Left ventricle myocardium inferior (tissue), 1 donor: ENCODE data around the gene BNC2. TPM values are rescaled to one million over a fixed set of nuclear protein-coding genes. Genes with fewer than 3 reads are reported as not detected.

Source experiments
- DNase-seq: peaks from one replicate; pipeline ENCODE4 v3.0.0-alpha.2; 2020
- H3K27ac ChIP-seq: fragments of 200-600 bp; replicated peaks from 2 replicates; pipeline ENCODE4 v1.8.0; 2021
- H3K27me3 ChIP-seq: fragments of 200-600 bp; 2 replicates; pipeline ENCODE4 v1.8.0; 2021; ENCODE audit warnings: low read depth
- H3K36me3 ChIP-seq: fragments of 200-600 bp; 2 replicates; pipeline ENCODE4 v1.8.0; 2021
- H3K4me1 ChIP-seq: fragments of 200-600 bp; 2 replicates; pipeline ENCODE4 v1.8.0; 2021
- H3K4me3 ChIP-seq: fragments of 200-600 bp; 2 replicates; pipeline ENCODE4 v1.8.0; 2021; ENCODE audit warnings: mild to moderate bottlenecking, moderate library complexity
- H3K9me3 ChIP-seq: fragments of 200-600 bp; replicated peaks from 2 replicates; pipeline ENCODE4 v1.8.0; 2021
- intact Hi-C: fragments of 100-400 bp; cut with micrococcal nuclease; formaldehyde crosslinking; loops from one replicate; pipeline ENCODE4 v1.11.0; 2022
- total RNA-seq: library from RNA; stranded (reverse); fragmentation: NEBNext Ultra II Directional; extraction: Animal tissue kit (Norgen Biotek cat#: 25700); gene quantifications from one replicate; pipeline ENCODE4 v1.2.1, GENCODE V29; 2021
- TF ChIP-seq, protein P1 (sequence below): fragments of 200-600 bp; IDR thresholded peaks from 2 replicates; pipeline ENCODE4 v1.8.0; 2021; ENCODE audit warnings: antibody characterized with exemption, mild to moderate bottlenecking, borderline replicate concordance
- donor health status: DM: no; HTN: yes; CAD: no; lungs with severe emphysema.

Gene BNC2
- total RNA-seq, 1 donor from 2014 or later: 3.5 TPM

DNA sequence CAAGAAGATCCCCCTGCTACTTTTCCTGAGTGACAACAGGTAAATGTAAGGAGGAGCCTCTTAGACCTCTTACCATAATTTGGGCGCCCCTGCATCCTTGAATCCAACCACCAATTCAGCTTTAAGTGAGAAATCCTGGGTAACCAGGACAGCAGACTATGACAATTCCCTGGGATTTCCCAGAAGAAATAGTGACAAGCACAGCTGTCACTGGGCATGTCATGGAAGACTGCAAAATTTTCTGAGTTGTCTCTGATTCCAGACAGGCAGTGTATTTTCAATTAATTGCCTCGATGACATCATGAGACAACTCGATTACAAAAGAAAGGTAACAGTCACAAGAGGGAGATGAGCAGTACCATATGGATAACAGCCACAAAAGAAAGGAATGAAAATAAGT, 256.9 kb downstream of the BNC2 start:
- Histone ChIP-seq H3K27me3 (peaks cover 10% of the 10 kb centered on the region), H3K36me3 (no peaks in the 10 kb centered on the region), H3K4me3 (no peak overlapping the region), H3K9me3 (no peaks in the 10 kb centered on the region), H3K27ac (no peak overlapping the region), H3K4me1 (no peaks in the 10 kb centered on the region)
- TF ChIP-seq, protein P1, sequence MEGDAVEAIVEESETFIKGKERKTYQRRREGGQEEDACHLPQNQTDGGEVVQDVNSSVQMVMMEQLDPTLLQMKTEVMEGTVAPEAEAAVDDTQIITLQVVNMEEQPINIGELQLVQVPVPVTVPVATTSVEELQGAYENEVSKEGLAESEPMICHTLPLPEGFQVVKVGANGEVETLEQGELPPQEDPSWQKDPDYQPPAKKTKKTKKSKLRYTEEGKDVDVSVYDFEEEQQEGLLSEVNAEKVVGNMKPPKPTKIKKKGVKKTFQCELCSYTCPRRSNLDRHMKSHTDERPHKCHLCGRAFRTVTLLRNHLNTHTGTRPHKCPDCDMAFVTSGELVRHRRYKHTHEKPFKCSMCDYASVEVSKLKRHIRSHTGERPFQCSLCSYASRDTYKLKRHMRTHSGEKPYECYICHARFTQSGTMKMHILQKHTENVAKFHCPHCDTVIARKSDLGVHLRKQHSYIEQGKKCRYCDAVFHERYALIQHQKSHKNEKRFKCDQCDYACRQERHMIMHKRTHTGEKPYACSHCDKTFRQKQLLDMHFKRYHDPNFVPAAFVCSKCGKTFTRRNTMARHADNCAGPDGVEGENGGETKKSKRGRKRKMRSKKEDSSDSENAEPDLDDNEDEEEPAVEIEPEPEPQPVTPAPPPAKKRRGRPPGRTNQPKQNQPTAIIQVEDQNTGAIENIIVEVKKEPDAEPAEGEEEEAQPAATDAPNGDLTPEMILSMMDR: no peak
- no peak for DNase-seq
- intact Hi-C loops: no loop called here

DNA sequence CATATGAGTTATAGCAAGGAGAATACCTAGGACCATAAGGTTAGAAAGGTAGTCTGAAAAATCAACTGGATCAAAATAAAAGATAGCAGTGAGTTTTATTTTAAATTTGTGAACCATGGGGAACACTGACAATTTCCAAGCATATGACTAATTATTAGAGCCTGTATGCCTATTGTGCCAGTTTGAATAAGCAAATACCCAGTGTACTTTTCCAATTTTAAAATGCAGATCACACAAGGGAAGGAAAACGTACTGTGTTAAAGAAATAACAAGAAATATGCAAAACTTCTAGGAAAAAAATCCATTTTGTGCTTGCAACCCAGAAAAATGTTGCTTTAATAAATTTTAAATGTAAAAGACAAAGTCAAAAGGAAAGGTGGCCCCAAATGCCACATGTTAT, 257.4 kb downstream of the BNC2 start:
- peaks cover 10% of the 10 kb centered on the region for H3K27me3 ChIP-seq
- no peak overlapping the region for H3K4me3 ChIP-seq
- TF ChIP-seq, protein P1: no peak
- H3K9me3 ChIP-seq: no peaks in the 10 kb centered on the region
- intact Hi-C loops: no loop called here
- H3K4me1 ChIP-seq: no peaks in the 10 kb centered on the region
- DNase-seq: no peak
- no peak overlapping the region for H3K27ac ChIP-seq
- no peaks in the 10 kb centered on the region for H3K36me3 ChIP-seq

DNA sequence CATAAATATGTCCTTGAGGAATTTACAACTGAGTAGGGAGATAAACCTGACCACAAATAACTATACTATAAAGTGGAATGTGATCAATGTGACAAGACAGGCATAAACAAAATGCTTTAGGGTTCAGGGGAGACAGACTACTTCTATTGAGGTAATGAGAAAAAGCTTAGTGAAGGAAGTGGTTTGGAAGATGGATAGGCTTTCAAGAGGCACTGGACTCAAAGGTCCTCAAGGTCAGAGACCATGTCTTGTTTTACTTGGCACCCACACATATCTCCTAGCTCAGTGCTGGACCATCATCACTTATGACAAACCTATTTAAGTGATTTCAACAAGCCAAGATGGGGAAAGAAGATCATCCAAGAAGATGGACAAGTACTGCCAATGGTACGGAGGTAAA, 257.8 kb downstream of the BNC2 start:
- Histone ChIP-seq H3K9me3 (no peaks in the 10 kb centered on the region), H3K4me1 (no peaks in the 10 kb centered on the region), H3K36me3 (no peaks in the 10 kb centered on the region), H3K27ac (no peak overlapping the region), H3K4me3 (no peak overlapping the region), H3K27me3 (peaks cover 10% of the 10 kb centered on the region)
- intact Hi-C loops: no loop called here
- DNase-seq: no peak
- TF ChIP-seq, protein P1: no peak

DNA sequence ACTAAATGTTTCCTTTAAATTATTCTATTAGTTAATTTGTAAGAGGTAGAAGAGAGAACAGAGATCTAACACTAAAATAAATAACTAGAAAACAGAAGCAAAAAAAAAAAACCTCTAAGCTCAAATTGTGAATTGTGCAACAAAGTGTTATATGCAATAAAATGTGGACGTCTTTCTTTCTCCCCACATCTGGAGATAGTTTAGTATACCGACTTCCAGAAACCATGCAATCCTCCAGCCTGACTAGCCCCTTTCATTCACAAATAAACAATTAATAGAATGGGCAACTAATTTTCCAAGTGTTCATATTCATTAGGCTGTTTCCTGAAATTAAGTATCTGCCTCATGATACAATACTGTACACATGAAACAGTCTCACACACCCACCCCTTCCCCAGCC, 258.5 kb downstream of the BNC2 start:
- Histone ChIP-seq H3K9me3 (no peaks in the 10 kb centered on the region), H3K4me1 (no peaks in the 10 kb centered on the region), H3K36me3 (no peaks in the 10 kb centered on the region), H3K4me3 (no peak overlapping the region), H3K27ac (no peak overlapping the region), H3K27me3 (peaks cover 10% of the 10 kb centered on the region)
- intact Hi-C loops: no loop called here
- TF ChIP-seq, protein P1: no peak
- no peak for DNase-seq

DNA sequence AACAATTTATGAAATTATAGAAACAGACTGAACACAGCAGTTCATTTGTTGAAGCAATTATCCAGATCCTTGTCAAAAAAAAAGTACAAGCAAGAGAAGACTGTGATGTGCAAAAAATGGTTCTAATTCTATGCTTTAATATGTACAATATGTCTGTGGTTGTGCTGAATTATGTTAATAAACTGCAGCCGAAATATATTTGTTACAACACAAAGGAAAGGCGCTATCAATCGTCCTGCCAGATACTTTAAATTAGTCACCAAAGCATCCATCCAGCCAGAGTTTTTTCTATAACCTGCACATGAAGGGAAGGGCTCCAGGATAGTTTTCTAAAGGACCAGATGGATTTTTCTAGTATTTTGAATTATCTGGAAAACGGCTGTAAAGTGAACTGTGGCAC, 259.5 kb downstream of the BNC2 start:
- no peak overlapping the region for H3K27ac ChIP-seq
- intact Hi-C loops: no loop called here
- no peak for DNase-seq
- TF ChIP-seq, protein P1: no peak
- no peaks in the 10 kb centered on the region for H3K36me3 ChIP-seq
- H3K4me3 ChIP-seq: no peak overlapping the region
- no peaks in the 10 kb centered on the region for H3K4me1 ChIP-seq
- H3K27me3 ChIP-seq: peaks cover 14% of the 10 kb centered on the region
- no peaks in the 10 kb centered on the region for H3K9me3 ChIP-seq

DNA sequence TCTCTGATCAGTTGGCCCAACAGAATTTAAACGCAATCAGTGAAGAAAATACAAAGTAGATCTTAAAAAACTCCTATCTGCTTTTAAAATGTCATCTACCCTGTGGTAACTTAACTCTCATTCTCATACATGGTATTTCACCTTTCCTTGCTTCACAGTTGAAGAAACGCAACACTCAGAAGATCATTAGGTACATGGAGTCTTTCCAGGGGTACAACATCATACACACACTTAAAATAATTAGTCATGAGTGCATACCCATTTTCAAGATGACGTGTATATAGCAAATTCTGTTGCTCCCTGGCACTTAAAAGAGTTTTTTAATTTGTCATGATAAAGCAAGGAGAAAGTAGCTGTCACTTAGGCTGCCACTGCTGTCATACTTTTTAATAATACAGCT, 259.9 kb downstream of the BNC2 start:
- H3K4me3 ChIP-seq: no peak overlapping the region
- intact Hi-C loops: no loop called here
- no peak for DNase-seq
- H3K27ac ChIP-seq: no peak overlapping the region
- no peaks in the 10 kb centered on the region for H3K4me1 ChIP-seq
- H3K27me3 ChIP-seq: peaks cover 14% of the 10 kb centered on the region
- H3K36me3 ChIP-seq: no peaks in the 10 kb centered on the region
- TF ChIP-seq, protein P1: no peak
- H3K9me3 ChIP-seq: no peaks in the 10 kb centered on the region
